Liver (tissue), 3 donors: ENCODE data around the gene DIDO1.

Experiments
- ATF3 ChIP-seq: IDR thresholded peaks from 2 replicates; pipeline ENCODE4 v1.6.1; 2016; ENCODE audit warnings: antibody characterized with exemption
- CTCF ChIP-seq: fragments of 150-350 bp; IDR thresholded peaks from 2 replicates; pipeline ENCODE4 v1.5.1; 2017; ENCODE audit warnings: improper control_type of control experiment, low read depth, low read length; ENCODE audit not compliant: missing input control
- EGR1 ChIP-seq, 2 donors: IDR thresholded peaks; 2 replicates each; pipeline ENCODE4 v1.6.1; 2016 to 2018; ENCODE audit warnings: antibody characterized with exemption in 2 of 2, low read depth in 2 of 2
- FOXA2 ChIP-seq: IDR thresholded peaks from 2 replicates; pipeline ENCODE4 v1.6.1; 2016; ENCODE audit warnings: antibody characterized with exemption
- GABPA ChIP-seq, 2 donors: IDR thresholded peaks in 1 of 2; conservative IDR thresholded peaks in 1 of 2; 2 replicates each; pipeline ENCODE4 v1.6.1; 2016; ENCODE audit warnings: antibody characterized with exemption in 2 of 2, mild to moderate bottlenecking in 1 of 2, moderate library complexity in 1 of 2
- HNF4A ChIP-seq, 2 donors: conservative IDR thresholded peaks; 2 replicates each; pipeline ENCODE4 v1.6.1; 2016; ENCODE audit warnings: antibody characterized with exemption in 2 of 2, mild to moderate bottlenecking in 2 of 2
- JUND ChIP-seq, 2 donors: IDR thresholded peaks; 2 replicates each; pipeline ENCODE4 v1.6.1; 2016; ENCODE audit warnings: antibody characterized with exemption in 2 of 2
- RAD21 ChIP-seq, 2 donors: IDR thresholded peaks; 2 replicates each; pipeline ENCODE4 v1.6.1; 2016; ENCODE audit warnings: antibody characterized with exemption in 2 of 2, mild to moderate bottlenecking in 2 of 2
- REST ChIP-seq: IDR thresholded peaks from 2 replicates; pipeline ENCODE4 v1.6.1; 2016; ENCODE audit warnings: antibody characterized with exemption, mild to moderate bottlenecking
- SP1 ChIP-seq: IDR thresholded peaks from 2 replicates; pipeline ENCODE4 v1.6.1; 2018; ENCODE audit warnings: antibody characterized with exemption, mild to moderate bottlenecking
- TAF1 ChIP-seq: conservative IDR thresholded peaks from 2 replicates; pipeline ENCODE4 v1.6.1; 2016; ENCODE audit warnings: antibody characterized with exemption, mild to moderate bottlenecking
- YY1 ChIP-seq: IDR thresholded peaks from 2 replicates; pipeline ENCODE4 v1.6.1; 2016; ENCODE audit warnings: antibody characterized with exemption, mild to moderate bottlenecking
- ZBTB33 ChIP-seq: IDR thresholded peaks from 2 replicates; pipeline ENCODE4 v1.6.1; 2016; ENCODE audit warnings: antibody characterized with exemption
- TF ChIP-seq, protein P1 (sequence below): IDR thresholded peaks from 2 replicates; pipeline ENCODE4 v1.6.1; 2016; ENCODE audit warnings: antibody characterized with exemption
- donor health status: healthy.
- donor health status: healthy.

GRCh38 chr20:62899633-62900051, 26.7 kb downstream of the DIDO1 start:
- TF ChIP-seq CTCF (peak; percentile 18), REST (no peak), RAD21 (IDR thresholded peaks at IDR 0.05) (peak in 1 of 2 donors; percentile 47), SP1 (no peak), YY1 (no peak), JUND (IDR thresholded peaks at IDR 0.05) (no peak), GABPA (IDR thresholded peaks at IDR 0.05 in 1 of 2, conservative IDR thresholded peaks at IDR 0.05 in 1 of 2) (no peak), HNF4A (conservative IDR thresholded peaks at IDR 0.05) (no peak), TAF1 (no peak), ATF3 (no peak), EGR1 (IDR thresholded peaks at IDR 0.05; ENCODE audit: low read depth in 2 of 2) (no peak), FOXA2 (no peak), ZBTB33 (no peak)
- TF ChIP-seq, protein P1, sequence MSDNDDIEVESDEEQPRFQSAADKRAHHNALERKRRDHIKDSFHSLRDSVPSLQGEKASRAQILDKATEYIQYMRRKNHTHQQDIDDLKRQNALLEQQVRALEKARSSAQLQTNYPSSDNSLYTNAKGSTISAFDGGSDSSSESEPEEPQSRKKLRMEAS, result no peak
